DND-41 (cell line): ENCODE results near the gene MGAT4C.

ENCODE experiments used
- CTCF ChIP-seq: IDR thresholded peaks from 2 replicates; pipeline ENCODE4 v1.5.1; 2012; ENCODE audit warnings: borderline replicate concordance, low read length, moderate library complexity, mild to moderate bottlenecking; ENCODE audit not compliant: poor library complexity, severe bottlenecking; ENCODE audit errors: extremely low read depth
- EZH2 ChIP-seq: IDR thresholded peaks from 3 replicates; pipeline ENCODE4 v1.6.1; 2012; ENCODE audit warnings: borderline replicate concordance, low read depth, mild to moderate bottlenecking, moderate library complexity, low read length, inconsistent platforms; ENCODE audit not compliant: severe bottlenecking

- no peak for TF ChIP-seq CTCF
- TF ChIP-seq EZH2: no peak
These were observed 241.2 kb downstream of the MGAT4C start for GRCh38 chr12:86015026-86015425.
